Esophagus (tissue), 2 donors: ENCODE measurements around the gene PKD2L1. TPM values are rescaled to one million over a fixed set of nuclear protein-coding genes. Genes with fewer than 3 reads are reported as not detected.

Experiments used
- polyA plus RNA-seq, 2 donors: library from polyadenylated mRNA; stranded (reverse); fragments of 200-250 nt; gene quantifications; one replicate each; pipeline ENCODE4 v1.2.3, GENCODE V29; 2013
- donor health status: healthy with polysubstance abuse.
- donor health status: Bipolar disorder and iron deficiency.

The PKD2L1 gene
- polyA plus RNA-seq, 2 donors, result not detected

Other genes starting within 250 kb of the PKD2L1 start
- not detected for gene CPN1, start 248.4 kb downstream of the PKD2L1 start, polyA plus RNA-seq
- 10 to 100 TPM in 1 of 2 donors, 1 to 10 TPM in 1; 6.6 to 18.7 TPM for gene ERLIN1, start 144.2 kb downstream of the PKD2L1 start, polyA plus RNA-seq
- 1 to 10 TPM; 3.8 to 6.7 TPM for gene CHUK, start 100.6 kb downstream of the PKD2L1 start, polyA plus RNA-seq
- 10 to 100 TPM; 11.4 to 11.5 TPM for gene CWF19L1, start 62.6 kb downstream of the PKD2L1 start, polyA plus RNA-seq
- gene BLOC1S2, start 43.5 kb downstream of the PKD2L1 start, polyA plus RNA-seq, result 10 to 100 TPM; 51.2 to 58.2 TPM
- gene SCD, start 17.0 kb upstream of the PKD2L1 start, polyA plus RNA-seq, result 10 to 100 TPM; 57.6 to 73.1 TPM
- not detected for gene WNT8B, start 132.8 kb upstream of the PKD2L1 start, polyA plus RNA-seq
- 1 to 10 TPM; 3.6 to 9.1 TPM for gene SEC31B, start 189.6 kb upstream of the PKD2L1 start, polyA plus RNA-seq
- gene NDUFB8, start 199.6 kb upstream of the PKD2L1 start, polyA plus RNA-seq, result 100 to 1,000 TPM; 280 to 317 TPM
- gene HIF1AN, start 205.7 kb upstream of the PKD2L1 start, polyA plus RNA-seq, result 1 to 10 TPM; 7.0 to 7.6 TPM